LNCAP (cell line): Measurements from ENCODE around the gene FLT3LG.

ENCODE experiments used
- TF ChIP-seq, protein P1 (sequence below): fragments of 450-650 bp; IDR thresholded peaks from 2 replicates; pipeline ENCODE4 v1.5.1; 2017; ENCODE audit warnings: mild to moderate bottlenecking

FLT3LG gene

DNA sequence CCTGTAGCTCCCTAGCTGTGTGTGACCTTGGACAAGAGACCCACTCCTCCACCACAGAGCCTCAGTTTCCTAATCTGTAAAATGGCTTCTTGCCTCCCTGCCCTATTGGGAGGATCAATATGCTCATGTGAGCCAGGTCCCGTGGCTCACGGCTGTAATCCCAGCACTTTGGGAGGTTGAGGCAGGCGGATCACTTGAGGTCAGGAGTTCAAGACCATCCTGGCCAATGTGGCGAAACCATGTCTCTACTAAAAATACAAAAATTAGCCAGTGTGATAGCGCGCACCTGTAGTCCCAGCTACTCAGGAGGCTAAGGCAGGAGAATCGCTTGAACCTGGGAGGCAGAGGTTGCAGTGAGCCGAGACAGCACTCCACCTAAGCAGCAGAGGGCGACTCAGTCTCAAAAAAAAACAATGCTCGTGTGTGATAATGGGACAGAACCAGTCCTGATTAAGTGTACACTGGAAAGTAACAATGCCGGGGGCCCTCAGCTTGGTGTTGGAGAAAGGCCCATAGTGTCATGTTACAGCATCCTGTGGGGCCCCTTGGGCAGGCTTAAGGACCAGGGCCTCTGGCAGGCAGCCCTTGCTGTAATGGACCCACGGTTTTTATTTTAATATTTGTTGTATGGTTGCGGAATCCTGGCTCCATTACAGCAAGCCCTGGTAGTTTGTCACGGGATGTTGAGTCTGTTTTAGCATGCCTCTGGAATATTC lies 29.0 kb downstream of the FLT3LG start:
- TF ChIP-seq, protein P1, sequence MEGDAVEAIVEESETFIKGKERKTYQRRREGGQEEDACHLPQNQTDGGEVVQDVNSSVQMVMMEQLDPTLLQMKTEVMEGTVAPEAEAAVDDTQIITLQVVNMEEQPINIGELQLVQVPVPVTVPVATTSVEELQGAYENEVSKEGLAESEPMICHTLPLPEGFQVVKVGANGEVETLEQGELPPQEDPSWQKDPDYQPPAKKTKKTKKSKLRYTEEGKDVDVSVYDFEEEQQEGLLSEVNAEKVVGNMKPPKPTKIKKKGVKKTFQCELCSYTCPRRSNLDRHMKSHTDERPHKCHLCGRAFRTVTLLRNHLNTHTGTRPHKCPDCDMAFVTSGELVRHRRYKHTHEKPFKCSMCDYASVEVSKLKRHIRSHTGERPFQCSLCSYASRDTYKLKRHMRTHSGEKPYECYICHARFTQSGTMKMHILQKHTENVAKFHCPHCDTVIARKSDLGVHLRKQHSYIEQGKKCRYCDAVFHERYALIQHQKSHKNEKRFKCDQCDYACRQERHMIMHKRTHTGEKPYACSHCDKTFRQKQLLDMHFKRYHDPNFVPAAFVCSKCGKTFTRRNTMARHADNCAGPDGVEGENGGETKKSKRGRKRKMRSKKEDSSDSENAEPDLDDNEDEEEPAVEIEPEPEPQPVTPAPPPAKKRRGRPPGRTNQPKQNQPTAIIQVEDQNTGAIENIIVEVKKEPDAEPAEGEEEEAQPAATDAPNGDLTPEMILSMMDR, result peak; percentile 77

- TF ChIP-seq, protein P1, result no peak
These were observed 29.6 kb downstream of the FLT3LG start for GRCh38 chr19:49503582-49503962.

DNA sequence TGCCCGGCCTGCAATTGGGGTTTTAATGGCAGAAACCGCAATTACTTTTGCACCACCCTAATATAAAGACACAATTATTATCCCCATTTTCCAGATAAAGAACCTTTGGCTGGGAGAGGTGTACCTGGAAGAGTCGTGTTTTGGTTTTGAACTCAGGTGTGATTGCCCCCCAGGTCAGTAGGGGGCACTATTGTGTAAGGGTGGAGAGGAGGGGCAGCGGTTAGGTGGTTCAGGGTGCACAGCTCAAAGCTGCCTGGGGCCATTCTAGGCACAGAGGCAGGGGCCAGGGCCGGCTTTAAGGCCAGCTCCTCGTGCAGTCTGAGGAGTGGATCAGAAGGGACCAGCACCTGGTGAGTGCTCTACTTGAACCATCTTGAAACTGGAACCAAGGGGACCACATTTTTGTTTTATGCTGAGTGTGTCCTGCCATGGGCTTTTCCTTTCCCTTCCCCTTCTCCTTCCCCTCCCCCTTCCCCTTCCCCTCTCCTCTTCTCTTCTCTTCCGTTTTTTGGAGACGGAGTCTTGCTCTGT lies 32.6 kb downstream of the FLT3LG start:
- TF ChIP-seq, protein P1, result peak; percentile 90

- TF ChIP-seq, protein P1, result no peak
These were observed 33.9 kb downstream of the FLT3LG start for GRCh38 chr19:49507803-49508494.

DNA sequence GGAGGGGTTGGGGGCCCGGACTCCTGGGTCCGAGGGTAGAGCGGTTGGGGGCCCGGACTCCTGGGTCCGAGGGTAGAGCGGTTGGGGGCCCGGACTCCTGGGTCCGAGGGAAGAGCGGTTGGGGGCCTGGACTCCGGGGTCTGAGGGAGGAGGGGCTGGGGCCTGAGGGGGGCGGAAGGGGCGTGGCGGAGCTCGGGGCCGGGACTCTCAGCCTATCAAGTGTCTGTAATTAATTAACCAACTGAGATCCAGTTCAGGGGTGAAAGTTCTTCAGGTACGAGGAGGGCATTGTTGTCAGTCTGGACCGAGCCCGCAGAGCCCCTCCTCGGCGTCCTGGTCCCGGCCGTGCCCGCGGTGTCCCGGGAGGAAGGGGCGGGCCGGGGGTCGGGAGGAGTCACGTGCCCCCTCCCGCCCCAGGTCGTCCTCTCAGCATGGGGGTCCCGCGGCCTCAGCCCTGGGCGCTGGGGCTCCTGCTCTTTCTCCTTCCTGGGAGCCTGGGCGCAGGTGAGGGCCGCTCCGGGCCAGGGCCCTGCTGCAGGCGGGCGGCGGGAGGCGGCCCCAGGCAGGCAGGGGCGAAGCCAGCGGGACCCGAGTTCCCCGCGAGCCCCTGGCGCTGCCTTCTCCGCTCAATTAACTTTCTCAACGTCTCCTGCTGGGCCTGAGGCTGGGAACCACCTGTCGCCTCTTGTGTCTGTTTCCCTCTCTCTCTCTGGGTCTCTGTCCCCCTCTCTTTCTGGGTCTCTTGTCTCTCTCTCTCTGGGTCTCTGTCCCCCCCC lies 39.1 kb downstream of the FLT3LG start:
- TF ChIP-seq, protein P1, result no peak

GRCh38 chr19:49513746-49514118 lies 39.7 kb downstream of the FLT3LG start:
- TF ChIP-seq, protein P1, result no peak

DNA sequence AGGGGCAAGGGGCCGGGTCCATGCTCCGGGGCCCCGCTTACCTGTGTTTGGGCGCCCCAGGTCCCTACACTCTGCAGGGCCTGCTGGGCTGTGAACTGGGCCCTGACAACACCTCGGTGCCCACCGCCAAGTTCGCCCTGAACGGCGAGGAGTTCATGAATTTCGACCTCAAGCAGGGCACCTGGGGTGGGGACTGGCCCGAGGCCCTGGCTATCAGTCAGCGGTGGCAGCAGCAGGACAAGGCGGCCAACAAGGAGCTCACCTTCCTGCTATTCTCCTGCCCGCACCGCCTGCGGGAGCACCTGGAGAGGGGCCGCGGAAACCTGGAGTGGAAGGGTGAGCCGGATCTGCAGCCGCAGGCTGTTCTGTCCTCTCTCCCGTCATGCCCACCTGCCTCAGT lies 40.1 kb downstream of the FLT3LG start:
- TF ChIP-seq, protein P1, result no peak
